Upper lobe of left lung (tissue), 6 donors: ENCODE measurements around the gene SERINC5. TPM values are rescaled to one million over a fixed set of nuclear protein-coding genes. Genes with fewer than 3 reads are reported as not detected.
"Not testable (repeated sequence)": the region's sequence is repeated elsewhere in the genome, so short reads cannot be mapped to it uniquely, and the experiment has no call there.

Experiments used
- ATAC-seq, 2 donors: fragments of 200-7000 bp; cut with Tn5 transposase; one replicate each; pipeline ENCODE4 v1.9.1; 2022; ENCODE audit warnings: mild to moderate bottlenecking in 2 of 2, moderate library complexity in 2 of 2; ENCODE audit not compliant: low FRiP score in 2 of 2
- DNase-seq, 2 donors: peaks; one replicate each; pipeline ENCODE4 v3.0.0-alpha.2; 2019 to 2020
- H3K27ac ChIP-seq, 4 donors: fragments of 200-600 bp; sonication (generic); one replicate each; pipeline ENCODE4 v1.5.1; 2016 to 2019
- H3K27me3 ChIP-seq, 4 donors: fragments of 200-600 bp; sonication (generic); one replicate each; pipeline ENCODE4 v1.5.1; 2017 to 2019
- H3K36me3 ChIP-seq, 4 donors: fragments of 200-600 bp; sonication (generic); one replicate each; pipeline ENCODE4 v1.5.1; 2016 to 2019
- H3K4me1 ChIP-seq, 4 donors: fragments of 200-600 bp; sonication (generic); one replicate each; pipeline ENCODE4 v1.5.1; 2018 to 2019
- H3K4me3 ChIP-seq, 4 donors: fragments of 200-600 bp; sonication (generic); one replicate each; pipeline ENCODE4 v1.5.1; 2017 to 2019; ENCODE audit warnings: mild to moderate bottlenecking in 2 of 4, moderate library complexity in 1 of 4
- H3K9me3 ChIP-seq, 4 donors: fragments of 200-600 bp; sonication (generic); one replicate each; pipeline ENCODE4 v1.5.1; 2018 to 2019
- EP300 ChIP-seq, 4 donors: sonication (generic); formaldehyde crosslinking; IDR thresholded peaks; one replicate each; pipeline ENCODE4 v1.5.1; 2017; ENCODE audit warnings: antibody characterized with exemption in 4 of 4, control low read depth in 2 of 4
- POLR2A ChIP-seq, 4 donors: fragments of 450-650 bp; IDR thresholded peaks; one replicate each; pipeline ENCODE4 v1.5.1; 2016 to 2017; ENCODE audit warnings: antibody characterized with exemption in 4 of 4, mild to moderate bottlenecking in 2 of 4
- POLR2AphosphoS5 ChIP-seq, 2 donors: sonication (generic); formaldehyde crosslinking; IDR thresholded peaks; one replicate each; pipeline ENCODE4 v1.5.1; 2017; ENCODE audit warnings: antibody characterized with exemption in 2 of 2
- WGBS, 2 donors: methylation state at CpG; one replicate each; pipeline ENCODE4 v1.1.5; 2017 to 2018; 5-methylcytosine and 5-hydroxymethylcytosine counted together
- total RNA-seq, 6 donors: library from RNA; depleted of rRNA in 4 of 6; stranded (reverse); fragments of >200 nt in 4 of 6; gene quantifications; one replicate each; pipeline versions ENCODE4 v1.1.0 to v1.2.1, GENCODE V29; 2016 to 2021
- TF ChIP-seq, protein P1 (sequence below), 6 experiments: fragments of 450-650 bp in 4 of 6; fragments of 200-600 bp in 2 of 6; sonication (generic) in 2 of 6; IDR thresholded peaks; one replicate each; pipeline ENCODE4 v1.5.1; 2016 to 2019; ENCODE audit warnings: antibody characterized with exemption in 6 of 6
- donor health status: DM: no; HTN: no; CAD: no; lungs with moderate emphysema.
- donor health status: DM: no; HTN: yes; CAD: no; lungs with severe emphysema.

The SERINC5 gene
- total RNA-seq, 6 donors from 2014 or later, result 27.3 to 62.4 (median 41.3) TPM

DNA sequence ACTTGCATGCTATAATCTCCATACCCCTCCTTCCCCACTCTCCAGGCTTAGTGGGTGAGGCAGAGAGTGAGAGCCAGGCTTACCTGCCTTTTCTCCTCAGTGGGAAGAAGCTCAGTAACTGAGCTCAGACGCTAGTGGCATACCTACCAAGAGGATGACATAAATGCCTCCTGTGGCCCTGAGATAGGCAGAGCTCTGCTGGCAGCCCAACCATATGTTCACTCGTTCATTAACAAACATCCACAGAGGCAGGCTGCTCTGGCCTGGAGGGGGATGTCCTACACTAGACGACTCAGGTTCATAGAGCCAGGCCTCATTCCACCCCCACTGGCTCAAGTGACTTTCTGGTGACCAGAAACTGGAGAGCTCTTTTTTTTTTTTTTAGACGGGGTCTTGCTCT is 139.4 kb downstream of the SERINC5 start:
- no peaks in the 10 kb centered on the region for H3K36me3 ChIP-seq
- no peak for ATAC-seq
- no peak for DNase-seq
- no peak for TF ChIP-seq EP300 (IDR thresholded peaks at IDR 0.05)
- H3K9me3 ChIP-seq, result no peaks in the 10 kb centered on the region
- no peaks in the 10 kb centered on the region for H3K4me1 ChIP-seq
- no peak overlapping the region for H3K27ac ChIP-seq
- H3K4me3 ChIP-seq, result no peak overlapping the region
- 78 to 85% methylated on average over 4 of the region's 4 CpGs for WGBS, 2 donors
- H3K27me3 ChIP-seq, result no peaks in the 10 kb centered on the region

- WGBS, 2 donors, result 83% methylated on average over 4 of the region's 4 CpGs
- Histone ChIP-seq H3K4me1 (no peaks in the 10 kb centered on the region), H3K27me3 (no peaks in the 10 kb centered on the region), H3K27ac (no peak overlapping the region), H3K9me3 (no peaks in the 10 kb centered on the region), H3K36me3 (no peaks in the 10 kb centered on the region), H3K4me3 (no peak overlapping the region)
- no peak for DNase-seq
- no peak for ATAC-seq
- TF ChIP-seq POLR2AphosphoS5 (IDR thresholded peaks at IDR 0.05) (no peak), POLR2A (IDR thresholded peaks at IDR 0.05) (no peak), EP300 (IDR thresholded peaks at IDR 0.05) (no peak)
- TF ChIP-seq, protein P1, sequence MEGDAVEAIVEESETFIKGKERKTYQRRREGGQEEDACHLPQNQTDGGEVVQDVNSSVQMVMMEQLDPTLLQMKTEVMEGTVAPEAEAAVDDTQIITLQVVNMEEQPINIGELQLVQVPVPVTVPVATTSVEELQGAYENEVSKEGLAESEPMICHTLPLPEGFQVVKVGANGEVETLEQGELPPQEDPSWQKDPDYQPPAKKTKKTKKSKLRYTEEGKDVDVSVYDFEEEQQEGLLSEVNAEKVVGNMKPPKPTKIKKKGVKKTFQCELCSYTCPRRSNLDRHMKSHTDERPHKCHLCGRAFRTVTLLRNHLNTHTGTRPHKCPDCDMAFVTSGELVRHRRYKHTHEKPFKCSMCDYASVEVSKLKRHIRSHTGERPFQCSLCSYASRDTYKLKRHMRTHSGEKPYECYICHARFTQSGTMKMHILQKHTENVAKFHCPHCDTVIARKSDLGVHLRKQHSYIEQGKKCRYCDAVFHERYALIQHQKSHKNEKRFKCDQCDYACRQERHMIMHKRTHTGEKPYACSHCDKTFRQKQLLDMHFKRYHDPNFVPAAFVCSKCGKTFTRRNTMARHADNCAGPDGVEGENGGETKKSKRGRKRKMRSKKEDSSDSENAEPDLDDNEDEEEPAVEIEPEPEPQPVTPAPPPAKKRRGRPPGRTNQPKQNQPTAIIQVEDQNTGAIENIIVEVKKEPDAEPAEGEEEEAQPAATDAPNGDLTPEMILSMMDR (IDR thresholded peaks at IDR 0.05), result no peak
Observed at GRCh38 chr5:80116000-80116399, 139.8 kb downstream of the SERINC5 start.

DNA sequence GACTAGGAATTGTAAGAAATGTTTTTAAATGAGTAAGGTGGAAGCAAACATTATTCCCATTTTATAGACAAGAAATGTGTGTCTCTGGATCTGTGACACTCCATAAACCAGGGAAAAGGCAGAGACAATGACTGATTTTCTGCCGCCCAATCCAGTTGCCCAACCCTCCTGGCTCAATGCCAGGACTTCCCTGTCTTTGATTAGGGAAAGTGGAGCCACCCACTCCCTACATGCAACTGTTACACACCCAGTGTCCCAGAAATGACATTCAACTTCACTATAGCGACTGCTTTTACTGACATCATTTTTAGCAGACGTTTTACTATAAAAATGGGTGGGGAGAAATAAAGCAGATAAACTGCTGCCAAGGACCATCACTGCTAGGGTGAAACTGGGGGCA is 141.0 kb downstream of the SERINC5 start:
- DNase-seq (no peak), ATAC-seq (peak in 1 of 2 donors; percentile 12)
- Histone ChIP-seq H3K9me3 (no peaks in the 10 kb centered on the region), H3K27me3 (no peaks in the 10 kb centered on the region), H3K4me1 (peaks cover 0 to 2% (median 0%) of the 10 kb centered on the region in 4 donors), H3K36me3 (no peaks in the 10 kb centered on the region), H3K4me3 (no peak overlapping the region), H3K27ac (no peak overlapping the region)
- 70 to 73% methylated on average over 3 of the region's 3 CpGs for WGBS, 2 donors
- TF ChIP-seq, protein P1 (IDR thresholded peaks at IDR 0.05), result no peak
- TF ChIP-seq POLR2A (IDR thresholded peaks at IDR 0.05), result no peak
- TF ChIP-seq EP300 (IDR thresholded peaks at IDR 0.05), result no peak
- TF ChIP-seq POLR2AphosphoS5 (IDR thresholded peaks at IDR 0.05), result no peak

- not testable (repeated sequence) for H3K27ac ChIP-seq, H3K4me1 ChIP-seq, H3K4me3 ChIP-seq, DNase-seq, H3K36me3 ChIP-seq, H3K9me3 ChIP-seq, H3K27me3 ChIP-seq, ATAC-seq
- 64 to 70% methylated on average over 5 of the region's 5 CpGs for WGBS, 2 donors
Observed at GRCh38 chr5:80111376-80111990, 144.4 kb downstream of the SERINC5 start.

DNA sequence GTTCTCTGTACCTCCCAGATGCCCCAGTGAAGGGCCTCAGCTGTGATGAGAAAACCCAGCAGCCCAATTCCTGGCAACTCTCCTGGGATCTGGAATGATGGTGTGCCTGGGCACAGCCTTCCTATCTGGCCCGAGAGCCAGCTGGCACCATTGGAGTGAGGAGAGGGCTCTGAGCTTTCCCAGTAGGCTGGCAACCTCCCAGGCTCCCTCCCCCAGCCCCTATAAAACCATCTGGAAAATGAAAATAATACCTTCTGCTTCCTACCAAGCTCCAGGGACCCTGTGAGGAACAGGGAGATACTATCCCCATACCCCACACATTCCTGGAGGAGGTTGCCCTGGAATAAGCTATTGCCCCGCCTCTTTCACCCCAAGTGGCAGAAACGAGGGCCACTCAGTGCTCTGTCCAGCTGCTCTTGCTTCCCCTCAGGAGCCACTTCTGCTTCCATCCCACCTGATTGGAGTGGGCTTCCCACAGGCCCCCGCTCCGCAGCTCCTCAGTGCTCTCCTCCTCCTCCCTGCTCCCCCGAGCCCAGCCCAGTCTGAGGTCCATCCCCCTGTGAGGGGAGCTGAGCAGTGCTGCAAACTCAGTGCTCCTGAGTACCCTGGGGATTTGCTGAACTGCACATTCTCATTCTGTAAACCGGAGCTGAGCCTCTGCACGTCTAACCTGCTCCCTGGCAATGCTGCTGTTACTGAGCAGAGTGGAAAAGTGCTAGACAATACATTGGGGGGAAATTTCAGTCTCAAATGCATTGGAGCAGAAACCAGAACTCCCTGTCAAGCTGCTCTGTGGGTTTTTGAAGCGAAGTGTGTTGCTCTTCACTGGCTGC is 146.0 kb downstream of the SERINC5 start:
- 63 to 65% methylated on average over 5 to 9 of the region's 9 CpGs for WGBS, 2 donors
- Histone ChIP-seq H3K4me1 (peaks cover 0 to 2% (median 0%) of the 10 kb centered on the region in 4 donors), H3K36me3 (no peaks in the 10 kb centered on the region), H3K27ac (no peak overlapping the region), H3K9me3 (no peaks in the 10 kb centered on the region), H3K27me3 (no peaks in the 10 kb centered on the region), H3K4me3 (no peak overlapping the region)
- DNase-seq, result no peak
- no peak for ATAC-seq
- TF ChIP-seq EP300 (IDR thresholded peaks at IDR 0.05) (no peak), POLR2AphosphoS5 (IDR thresholded peaks at IDR 0.05) (no peak), POLR2A (IDR thresholded peaks at IDR 0.05) (no peak)
- TF ChIP-seq, protein P1 (IDR thresholded peaks at IDR 0.05), result no peak
